Sigmoid colon (tissue), 7 donors: ENCODE results near the gene XYLT1. TPM values are rescaled to one million over a fixed set of nuclear protein-coding genes. Genes with fewer than 3 reads are reported as not detected.
A peak's percentile ranks its signal among the peaks of the same experiment; 100 is the strongest.

ENCODE experiments used
- DNase-seq: peaks from one replicate; pipeline ENCODE4 v3.0.0-alpha.2; 2019
- H3K27ac ChIP-seq, 4 donors: fragments of 200-600 bp; sonication (generic); one replicate each; pipeline ENCODE4 v1.5.1; 2016 to 2019; ENCODE audit warnings: mild to moderate bottlenecking in 1 of 4
- H3K27me3 ChIP-seq, 3 donors: fragments of 200-600 bp; sonication (generic); one replicate each; pipeline ENCODE4 v1.5.1; 2019; ENCODE audit warnings: mild to moderate bottlenecking in 1 of 3
- H3K36me3 ChIP-seq, 4 donors: fragments of 200-600 bp; sonication (generic); one replicate each; pipeline ENCODE4 v1.5.1; 2016 to 2019
- H3K4me1 ChIP-seq, 4 donors: fragments of 200-600 bp; sonication (generic); one replicate each; pipeline ENCODE4 v1.5.1; 2017 to 2019
- H3K4me3 ChIP-seq, 4 donors: fragments of 200-600 bp; sonication (generic); one replicate each; pipeline ENCODE4 v1.5.1; 2017 to 2019; ENCODE audit warnings: mild to moderate bottlenecking in 2 of 4, moderate library complexity in 1 of 4
- H3K9me3 ChIP-seq, 4 donors: fragments of 200-600 bp in 3 of 4; sonication (generic) in 3 of 4; one replicate each; pipeline versions ENCODE4 v1.5.1 to v1.6.1; 2013 to 2019
- CTCF ChIP-seq, 4 experiments: fragments of 450-650 bp in 3 of 4; fragments of 200-600 bp in 1 of 4; IDR thresholded peaks; one replicate each; pipeline ENCODE4 v1.5.1; 2016 to 2019; ENCODE audit warnings: antibody characterized with exemption in 4 of 4, mild to moderate bottlenecking in 3 of 4, moderate library complexity in 2 of 4
- EP300 ChIP-seq, 4 donors: sonication (generic); formaldehyde crosslinking; IDR thresholded peaks; one replicate each; pipeline ENCODE4 v1.6.1; 2017; ENCODE audit warnings: antibody characterized with exemption in 4 of 4
- POLR2A ChIP-seq, 2 donors: fragments of 450-650 bp; IDR thresholded peaks; one replicate each; pipeline ENCODE4 v1.6.1; 2016; ENCODE audit warnings: antibody characterized with exemption in 2 of 2, mild to moderate bottlenecking in 2 of 2, moderate library complexity in 2 of 2
- POLR2AphosphoS5 ChIP-seq, 4 donors: sonication (generic); formaldehyde crosslinking; IDR thresholded peaks; one replicate each; pipeline ENCODE4 v1.6.1; 2017; ENCODE audit warnings: antibody characterized with exemption in 4 of 4
- WGBS, 2 donors: extraction: QIAGEN DNeasy Blood & Tissue Kit; methylation state at CpG; one replicate each; pipeline ENCODE4 v1.1.7; 2013; 5-methylcytosine and 5-hydroxymethylcytosine counted together
- intact Hi-C: fragments of 100-400 bp; cut with DNase I; formaldehyde crosslinking; loops from one replicate; pipeline ENCODE4 v1.15.1; 2023
- polyA plus RNA-seq, 3 donors: library from polyadenylated mRNA; stranded (reverse); fragments of 200-250 nt; gene quantifications; one replicate each; pipeline ENCODE4 v1.2.3, GENCODE V29; 2013
- total RNA-seq, 4 donors: library from RNA; depleted of rRNA; stranded (reverse); fragments of >200 nt; gene quantifications; one replicate each; pipeline ENCODE4 v1.1.0, GENCODE V29; 2016
- donor health status: healthy with polysubstance abuse.
- donor health status: Bipolar disorder and iron deficiency.
- donor health status: healthy.

XYLT1 gene
- total and polyA plus RNA-seq, 7 donors, result 0.60 to 33.2 (median 23.0) TPM

GRCh38 chr16:17270111-17270510 is 200.6 kb downstream of the XYLT1 start:
- intact Hi-C loops, result loop anchor here (5.0 kb wide), 1 partner anchor 37 kb away; no protein-coding TSS in a partner anchor
- WGBS, 2 donors, result 22 to 68% methylated on average over 3 of the region's 3 CpGs
- TF ChIP-seq CTCF (IDR thresholded peaks at IDR 0.05), result no peak
- no peak for TF ChIP-seq EP300 (IDR thresholded peaks at IDR 0.05)
- TF ChIP-seq POLR2AphosphoS5 (IDR thresholded peaks at IDR 0.05), result no peak
- no peak for TF ChIP-seq POLR2A (IDR thresholded peaks at IDR 0.05)
- Histone ChIP-seq H3K27ac (peak overlapping the region in 3 of 4 donors; percentile 68 to 84 (median 70)), H3K4me1 (peaks cover 0 to 45% (median 39%) of the 10 kb centered on the region in 4 donors), H3K27me3 (no peaks in the 10 kb centered on the region), H3K9me3 (no peaks in the 10 kb centered on the region), H3K36me3 (no peaks in the 10 kb centered on the region), H3K4me3 (no peak overlapping the region)
- DNase-seq, result no peak

GRCh38 chr16:17269439-17269838 is 201.3 kb downstream of the XYLT1 start:
- peak overlapping the region in 3 of 4 donors; percentile 68 to 84 (median 70) for H3K27ac ChIP-seq
- H3K4me1 ChIP-seq, result peaks cover 0 to 45% (median 38%) of the 10 kb centered on the region in 4 donors
- H3K36me3 ChIP-seq, result no peaks in the 10 kb centered on the region
- H3K27me3 ChIP-seq, result no peaks in the 10 kb centered on the region
- TF ChIP-seq POLR2A (IDR thresholded peaks at IDR 0.05) (no peak), CTCF (IDR thresholded peaks at IDR 0.05) (no peak), POLR2AphosphoS5 (IDR thresholded peaks at IDR 0.05) (peak; percentile 38 to 72 (median 64)), EP300 (IDR thresholded peaks at IDR 0.05) (peak in 3 of 4 donors; percentile 29 to 61 (median 47))
- no peak overlapping the region for H3K4me3 ChIP-seq
- WGBS, 2 donors, result 67 to 86% methylated on average over 2 of the region's 2 CpGs
- DNase-seq, result no peak
- intact Hi-C loops, result no loop called here
- no peaks in the 10 kb centered on the region for H3K9me3 ChIP-seq

DNA sequence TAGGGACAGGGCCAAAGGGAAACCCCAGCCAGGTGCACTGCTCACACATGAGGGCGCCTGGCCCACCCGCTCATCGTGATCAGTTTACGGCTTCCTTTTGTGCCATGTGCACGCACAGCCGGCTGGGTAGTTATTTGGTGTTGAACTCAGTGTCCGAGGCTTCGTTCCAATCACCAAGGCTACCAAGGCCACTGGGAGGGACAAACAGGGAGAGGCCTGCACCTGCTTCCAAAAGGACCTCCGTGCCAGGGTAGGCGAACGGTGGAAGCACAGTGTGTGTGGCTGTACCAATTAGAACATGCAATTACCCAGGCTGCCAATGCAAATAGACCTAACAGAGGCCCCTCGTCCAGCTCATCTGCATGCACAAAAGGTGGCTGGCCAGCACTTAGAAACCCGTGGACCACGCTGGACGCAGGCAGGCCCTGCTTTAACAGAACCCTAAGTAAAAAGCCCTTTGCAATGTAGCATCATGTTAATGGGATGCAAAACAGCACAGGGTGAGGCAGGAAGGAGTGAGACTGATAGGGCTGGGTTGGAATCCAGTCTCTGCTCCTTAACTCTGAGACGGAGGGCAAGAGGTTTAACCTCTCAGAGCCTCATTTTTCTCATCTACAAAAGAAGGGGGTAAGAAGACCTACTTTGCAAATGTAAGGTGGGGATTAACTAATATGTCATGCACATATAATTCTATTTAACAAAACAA is 204.0 kb downstream of the XYLT1 start:
- no peaks in the 10 kb centered on the region for H3K36me3 ChIP-seq
- DNase-seq, result no peak
- H3K4me1 ChIP-seq, result peaks cover 0 to 34% (median 23%) of the 10 kb centered on the region in 4 donors
- H3K27ac ChIP-seq, result no peak overlapping the region
- TF ChIP-seq POLR2AphosphoS5 (IDR thresholded peaks at IDR 0.05), result no peak
- TF ChIP-seq CTCF (IDR thresholded peaks at IDR 0.05), result no peak
- no peak for TF ChIP-seq EP300 (IDR thresholded peaks at IDR 0.05)
- TF ChIP-seq POLR2A (IDR thresholded peaks at IDR 0.05), result no peak
- no peaks in the 10 kb centered on the region for H3K9me3 ChIP-seq
- intact Hi-C loops, result no loop called here
- no peaks in the 10 kb centered on the region for H3K27me3 ChIP-seq
- WGBS, 2 donors, result 16 to 74% methylated on average over 16 of the region's 16 CpGs
- H3K4me3 ChIP-seq, result no peak overlapping the region

DNA sequence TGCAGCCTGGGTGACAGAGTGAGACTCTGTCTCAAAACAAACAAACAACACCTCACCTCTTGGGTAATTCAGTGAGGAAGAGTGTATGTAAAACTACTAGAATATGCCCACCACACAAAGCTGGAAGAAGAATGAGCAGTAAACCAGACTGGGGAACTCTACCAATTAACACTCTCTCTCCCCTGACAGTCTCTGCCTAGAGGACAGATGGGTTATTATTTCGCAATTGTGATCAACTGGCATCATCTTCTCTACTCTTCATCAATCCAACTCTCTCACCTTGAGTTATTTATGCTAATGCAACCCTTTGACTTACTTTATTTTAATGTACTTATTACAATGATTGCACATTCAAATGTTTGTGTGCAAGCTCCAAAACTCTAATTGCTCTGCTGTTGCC is 205.6 kb downstream of the XYLT1 start:
- no peak for DNase-seq
- no peak for TF ChIP-seq POLR2A (IDR thresholded peaks at IDR 0.05)
- no peak for TF ChIP-seq CTCF (IDR thresholded peaks at IDR 0.05)
- TF ChIP-seq EP300 (IDR thresholded peaks at IDR 0.05), result no peak
- no peak for TF ChIP-seq POLR2AphosphoS5 (IDR thresholded peaks at IDR 0.05)
- no peaks in the 10 kb centered on the region for H3K27me3 ChIP-seq
- H3K4me3 ChIP-seq, result no peak overlapping the region
- H3K27ac ChIP-seq, result no peak overlapping the region
- H3K9me3 ChIP-seq, result no peaks in the 10 kb centered on the region
- no peaks in the 10 kb centered on the region for H3K36me3 ChIP-seq
- 93 to 96% methylated on average over 1 of the region's 1 CpG for WGBS, 2 donors
- peaks cover 0 to 25% (median 10%) of the 10 kb centered on the region in 4 donors for H3K4me1 ChIP-seq
- intact Hi-C loops, result no loop called here
